Measurements from ENCODE around the gene CPE. TPM values are rescaled to one million over a fixed set of nuclear protein-coding genes. Genes with fewer than 3 reads are reported as not detected.
"Not testable (repeated sequence)": the region's sequence is repeated elsewhere in the genome, so short reads cannot be mapped to it uniquely, and the experiment has no call there.

The CPE gene
- 23.2 and 32.6 TPM in 2 replicates for total RNA-seq (2014; rRNA removed; shearing (Covaris generic))

GRCh38 chr4:165378745-165379677, at the start of gene CPE:
TSS of gene CPE (plus strand) at chr4:165379008. CDS start at chr4:165379222, 214 bp downstream.
- peak within 1 kb of the TSS; percentile 62 for H3K4me3 ChIP-seq (ENCODE audit: insufficient read depth, low read depth, low read length)
- peaks cover 19% of the 10 kb centered on the region for H3K27me3 ChIP-seq (ENCODE audit: control insufficient read depth, insufficient read depth, low read length)
- DNase-seq: peak; percentile 80
- H3K36me3 ChIP-seq (replicated peaks; ENCODE audit: control insufficient read depth, insufficient read depth, low read length): no peaks in the 10 kb centered on the region

DNA sequence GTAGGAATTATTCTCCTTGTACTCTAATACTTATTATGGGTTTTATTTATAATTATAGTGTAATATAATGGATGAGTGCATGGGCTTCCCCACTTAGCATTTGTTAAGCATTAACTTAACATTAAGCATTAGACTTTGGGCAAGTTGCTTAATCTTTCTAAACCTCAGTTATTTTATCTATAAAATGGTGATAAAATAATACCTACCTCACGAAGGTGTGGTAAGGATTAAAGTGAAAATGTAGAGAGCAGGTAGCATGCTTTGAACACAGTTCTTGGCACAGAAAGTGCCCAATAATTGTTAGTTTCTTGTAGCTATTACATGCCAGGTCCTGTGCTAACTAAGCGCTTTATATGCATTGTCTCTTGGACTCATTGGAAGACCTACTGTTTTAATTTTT, 48.7 kb upstream of the CPE start:
- no peaks in the 10 kb centered on the region for H3K27me3 ChIP-seq (ENCODE audit: control insufficient read depth, insufficient read depth, low read length)
- H3K4me3 ChIP-seq (ENCODE audit: insufficient read depth, low read depth, low read length): peak overlapping the region; percentile 84; the same call in 1 of the 2 replicates
- H3K36me3 ChIP-seq (replicated peaks; ENCODE audit: control insufficient read depth, insufficient read depth, low read length): peaks cover 21% of the 10 kb centered on the region
- DNase-seq: no peak

DNA sequence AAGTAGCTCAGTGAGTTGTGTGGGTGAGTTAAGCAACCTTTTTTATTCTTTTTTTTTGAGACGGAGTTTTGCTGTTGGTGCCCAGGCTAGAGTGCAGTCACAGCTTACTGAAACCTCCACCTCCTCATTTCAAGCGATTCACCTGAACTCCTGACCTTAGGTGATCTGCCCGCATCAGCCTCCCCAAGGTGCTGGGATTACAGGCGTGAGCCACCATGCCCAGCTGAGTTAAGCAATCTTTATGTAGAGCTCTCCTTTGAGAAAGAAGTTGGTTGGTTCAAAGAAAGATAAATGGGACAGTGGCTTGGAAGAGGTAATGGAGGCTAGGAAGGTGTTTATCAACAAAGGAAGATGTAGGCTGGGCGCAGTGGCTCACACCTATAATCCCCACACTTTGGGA, 48.1 kb upstream of the CPE start:
- H3K27me3 ChIP-seq (ENCODE audit: control insufficient read depth, insufficient read depth, low read length): no peaks in the 10 kb centered on the region
- DNase-seq: no peak
- peaks cover 25% of the 10 kb centered on the region for H3K36me3 ChIP-seq (replicated peaks; ENCODE audit: control insufficient read depth, insufficient read depth, low read length)
- peak overlapping the region; percentile 28 for H3K4me3 ChIP-seq (ENCODE audit: insufficient read depth, low read depth, low read length)

DNA sequence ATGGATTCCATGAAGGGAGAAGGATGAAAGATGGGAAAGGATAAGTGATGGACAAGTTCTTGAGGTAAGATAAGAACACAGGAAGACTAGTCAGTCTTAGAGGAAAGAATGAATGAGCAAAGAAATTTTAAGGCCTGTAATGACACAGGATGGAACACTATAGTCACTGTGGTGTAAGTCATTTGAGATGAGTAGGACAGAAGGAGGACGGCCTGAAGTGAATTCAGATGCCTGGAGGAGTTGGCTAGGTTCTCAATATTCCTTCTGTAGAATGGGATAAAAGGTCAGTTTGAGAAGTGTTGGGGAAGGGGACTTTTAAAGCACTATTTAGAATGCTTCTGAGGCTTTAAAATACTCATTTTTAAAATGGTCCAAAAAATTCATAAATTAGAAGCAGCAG, 47.4 kb upstream of the CPE start:
- no peak for DNase-seq
- 0 out of 2 replicates have a peak overlapping the region, but pooled peaks have one; percentile 0 for H3K4me3 ChIP-seq (ENCODE audit: insufficient read depth, low read depth, low read length)
- peaks cover 25% of the 10 kb centered on the region for H3K36me3 ChIP-seq (replicated peaks; ENCODE audit: control insufficient read depth, insufficient read depth, low read length)
- H3K27me3 ChIP-seq (ENCODE audit: control insufficient read depth, insufficient read depth, low read length): no peaks in the 10 kb centered on the region

DNA sequence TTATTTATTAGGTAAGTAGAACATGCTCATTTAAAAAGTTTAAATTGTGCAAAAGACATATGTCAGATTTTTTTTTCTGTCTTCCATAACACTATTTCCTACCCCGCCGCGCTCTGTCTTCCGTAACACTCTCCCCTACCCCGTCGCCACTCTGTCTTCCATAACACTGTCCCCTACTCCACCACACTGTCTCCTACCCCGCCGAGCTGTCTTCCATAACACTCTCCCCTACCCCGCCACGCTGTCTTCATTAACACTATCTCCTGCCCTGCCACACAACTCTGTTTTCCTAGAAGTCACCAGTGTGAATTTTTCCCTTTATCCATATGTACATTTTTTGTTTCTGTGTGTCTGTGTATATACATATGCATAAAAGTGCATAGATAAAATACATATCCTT, 47.0 kb upstream of the CPE start:
- Histone ChIP-seq H3K27me3 (ENCODE audit: control insufficient read depth, insufficient read depth, low read length) (no peaks in the 10 kb centered on the region), H3K4me3 (ENCODE audit: insufficient read depth, low read depth, low read length) (no peak overlapping the region), H3K36me3 (replicated peaks; ENCODE audit: control insufficient read depth, insufficient read depth, low read length) (peaks cover 28% of the 10 kb centered on the region)
- no peak for DNase-seq

DNA sequence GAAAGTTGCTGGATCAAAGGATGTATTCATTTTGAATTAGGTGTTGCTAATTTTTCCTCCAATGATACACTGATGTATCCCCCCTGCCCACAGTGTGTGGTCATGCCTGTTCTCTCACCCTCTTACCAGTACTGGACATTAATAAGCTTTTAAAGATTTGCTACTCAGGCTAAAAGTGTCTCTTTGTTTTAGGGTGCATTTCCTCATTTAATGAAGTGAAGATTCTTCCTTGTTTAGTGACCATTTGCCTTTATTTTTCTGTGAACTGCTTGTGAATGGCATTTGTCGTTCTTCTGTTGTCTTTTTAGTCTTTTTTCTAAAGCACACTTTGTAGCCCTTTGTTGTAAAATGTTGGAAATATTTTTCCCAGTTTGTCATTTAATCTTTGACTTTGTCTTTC, 46.3 kb upstream of the CPE start:
- Histone ChIP-seq H3K27me3 (ENCODE audit: control insufficient read depth, insufficient read depth, low read length) (no peaks in the 10 kb centered on the region), H3K36me3 (replicated peaks; ENCODE audit: control insufficient read depth, insufficient read depth, low read length) (peaks cover 30% of the 10 kb centered on the region), H3K4me3 (ENCODE audit: insufficient read depth, low read depth, low read length) (no peak overlapping the region)
- no peak for DNase-seq

GRCh38 chr4:165335163-165335703, 43.6 kb upstream of the CPE start:
- Histone ChIP-seq H3K36me3 (replicated peaks; ENCODE audit: control insufficient read depth, insufficient read depth, low read length) (peaks cover 44% of the 10 kb centered on the region), H3K4me3 (ENCODE audit: insufficient read depth, low read depth, low read length) (no peak overlapping the region), H3K27me3 (ENCODE audit: control insufficient read depth, insufficient read depth, low read length) (no peaks in the 10 kb centered on the region)
- DNase-seq: no peak

- Histone ChIP-seq H3K4me3 (ENCODE audit: insufficient read depth, low read depth, low read length) (no peak overlapping the region), H3K36me3 (replicated peaks; ENCODE audit: control insufficient read depth, insufficient read depth, low read length) (peaks cover 42% of the 10 kb centered on the region), H3K27me3 (ENCODE audit: control insufficient read depth, insufficient read depth, low read length) (no peaks in the 10 kb centered on the region)
- DNase-seq: no peak
These were observed 42.1 kb upstream of the CPE start for GRCh38 chr4:165336743-165337142.

DNA sequence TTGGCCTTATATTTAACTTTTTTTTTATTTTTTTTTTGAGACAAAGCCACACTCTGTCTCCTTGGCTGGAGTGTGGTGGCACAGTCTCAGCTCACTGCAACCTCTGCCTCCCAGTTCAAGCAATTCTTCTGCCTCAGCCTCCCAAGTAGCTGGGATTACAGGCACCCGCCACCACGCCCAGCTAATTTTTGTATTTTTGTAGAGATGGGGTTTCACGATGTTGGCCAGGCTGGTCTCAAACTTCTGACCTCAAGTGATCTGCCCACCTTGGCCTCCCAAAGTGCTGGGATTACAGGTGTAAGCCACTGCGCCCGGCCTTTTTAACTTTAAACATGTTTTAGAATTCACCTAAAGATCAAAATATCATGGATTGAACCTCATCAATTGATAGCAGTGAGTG, 36.5 kb upstream of the CPE start:
- DNase-seq; H3K4me3 ChIP-seq (ENCODE audit: insufficient read depth, low read depth, low read length); H3K27me3 ChIP-seq (ENCODE audit: control insufficient read depth, insufficient read depth, low read length): not testable (repeated sequence)
- H3K36me3 ChIP-seq (replicated peaks; ENCODE audit: control insufficient read depth, insufficient read depth, low read length): peaks cover 22% of the 10 kb centered on the region

GRCh38 chr4:165343353-165344191, 35.2 kb upstream of the CPE start:
- Histone ChIP-seq H3K27me3 (ENCODE audit: control insufficient read depth, insufficient read depth, low read length) (no peaks in the 10 kb centered on the region), H3K4me3 (ENCODE audit: insufficient read depth, low read depth, low read length) (no peak overlapping the region), H3K36me3 (replicated peaks; ENCODE audit: control insufficient read depth, insufficient read depth, low read length) (peaks cover 17% of the 10 kb centered on the region)
- no peak for DNase-seq

DNA sequence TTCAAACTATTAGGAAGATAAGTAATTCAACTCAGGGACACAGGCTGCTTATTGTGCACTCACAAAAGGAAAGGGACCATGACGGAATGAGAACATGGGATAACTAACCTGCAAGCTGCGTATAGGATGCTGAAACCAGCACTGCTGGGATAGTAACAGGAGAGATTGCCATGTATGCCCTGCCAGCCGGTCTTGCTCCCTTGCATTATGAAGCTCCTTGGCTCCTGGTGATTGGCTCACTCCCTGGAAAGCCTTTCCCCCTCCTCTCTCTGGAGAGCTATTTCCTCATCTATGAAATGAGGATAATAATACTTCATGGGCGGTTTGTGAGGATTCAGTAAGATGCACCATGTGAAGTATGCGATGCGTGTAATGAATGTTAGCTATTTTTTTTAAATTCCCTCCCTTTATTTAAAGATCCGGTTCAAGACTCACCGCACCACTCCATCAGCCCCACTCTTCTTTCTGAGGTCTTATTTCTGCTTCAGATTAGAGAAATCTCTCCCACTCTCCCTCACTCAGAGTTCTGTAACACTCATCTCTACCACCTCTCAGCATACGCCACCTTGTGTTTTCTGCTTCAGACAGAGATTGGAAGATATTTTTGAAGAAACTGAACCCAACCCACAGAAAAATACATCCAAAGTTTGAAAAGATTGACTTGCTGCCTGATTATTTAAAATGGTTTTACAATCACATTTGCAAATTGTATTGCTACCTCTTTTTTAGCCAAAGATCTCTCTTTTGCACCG, 33.0 kb upstream of the CPE start:
- no peak for DNase-seq

GRCh38 chr4:165347647-165348569, 30.9 kb upstream of the CPE start:
- no peak for DNase-seq
- Histone ChIP-seq H3K4me3 (ENCODE audit: insufficient read depth, low read depth, low read length) (no peak overlapping the region), H3K27me3 (ENCODE audit: control insufficient read depth, insufficient read depth, low read length) (no peaks in the 10 kb centered on the region), H3K36me3 (replicated peaks; ENCODE audit: control insufficient read depth, insufficient read depth, low read length) (no peaks in the 10 kb centered on the region)

More for the DNA sequence above, 33.0 kb upstream of the CPE start:
- H3K36me3 ChIP-seq (replicated peaks; ENCODE audit: control insufficient read depth, insufficient read depth, low read length): peaks cover 4% of the 10 kb centered on the region
- H3K4me3 ChIP-seq (ENCODE audit: insufficient read depth, low read depth, low read length): no peak overlapping the region
- H3K27me3 ChIP-seq (ENCODE audit: control insufficient read depth, insufficient read depth, low read length): no peaks in the 10 kb centered on the region

DNA sequence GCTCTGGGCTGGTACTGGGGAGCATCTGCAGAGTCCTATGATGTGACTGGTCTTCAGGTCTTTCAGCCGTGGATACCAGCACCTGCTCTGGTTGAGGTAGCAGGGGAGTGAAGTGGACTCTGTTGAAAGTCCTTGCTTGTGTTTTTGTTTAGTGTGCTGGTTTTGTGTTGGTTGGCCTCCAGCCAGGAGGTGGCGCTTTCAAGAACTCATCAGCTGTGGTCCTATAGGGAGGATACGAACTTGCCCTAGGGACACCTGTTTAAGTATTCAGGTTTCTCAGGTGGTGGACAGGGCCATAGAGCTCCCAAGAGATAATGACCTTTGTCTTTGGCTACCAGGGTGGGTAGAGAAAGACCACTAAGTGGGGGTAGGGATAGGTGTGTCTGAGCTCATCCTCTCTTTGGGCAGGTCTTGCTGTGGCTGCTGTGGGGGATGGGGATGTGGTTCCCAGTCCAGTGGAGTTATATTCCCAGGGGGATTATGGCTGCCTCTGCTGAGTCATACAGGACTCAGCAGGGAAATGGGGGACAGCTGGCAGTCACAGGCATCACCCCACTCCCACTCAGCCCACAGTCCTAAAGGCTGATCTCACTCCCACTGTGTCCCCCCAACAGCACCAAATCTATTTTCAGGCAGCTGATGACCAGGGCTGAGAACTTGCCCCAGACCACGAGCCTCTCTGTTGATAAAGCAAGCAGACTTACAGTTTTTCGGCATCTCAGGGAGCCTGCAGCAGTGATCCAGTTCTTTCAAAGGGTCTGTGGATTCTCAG, 27.3 kb upstream of the CPE start:
- no peak for DNase-seq
- H3K27me3 ChIP-seq (ENCODE audit: control insufficient read depth, insufficient read depth, low read length): no peaks in the 10 kb centered on the region
- H3K36me3 ChIP-seq (replicated peaks; ENCODE audit: control insufficient read depth, insufficient read depth, low read length): no peaks in the 10 kb centered on the region
- H3K4me3 ChIP-seq (ENCODE audit: insufficient read depth, low read depth, low read length): no peak overlapping the region

Measured in H7 (cell line).